HCT116 (cell line): Measurements from ENCODE around the gene CDKAL1. TPM values are rescaled to one million over a fixed set of nuclear protein-coding genes. Genes with fewer than 3 reads are reported as not detected.

Source experiments
- ATAC-seq: fragments of 200-7000 bp; cut with Tn5 transposase; 2 replicates; pipeline ENCODE4 v1.9.1; 2020; ENCODE audit warnings: mild to moderate bottlenecking, moderate library complexity
- BruUV-seq: library from RNA; stranded (reverse); fragments of 400-500 nt; replicated peaks from 2 replicates; lab custom pipeline; 2021; lab: Mats Ljungman, UMichigan
- CTCF ChIA-PET: fragments of 300-600 bp; sonication (Branson Sonifier 250); formaldehyde crosslinking; loops from one replicate; lab custom pipeline; 2021; ENCODE audit warnings: antibody characterized with exemption; lab: Charles Lee
- POLR2A ChIA-PET: fragments of 300-600, 350-600 bp; sonication (Branson Sonifier 250); formaldehyde crosslinking; loops from one replicate; lab custom pipeline; 2021; ENCODE audit warnings: antibody characterized with exemption; lab: Charles Lee
- RAD21 ChIA-PET, 2 experiments: fragments of 300-600 bp; sonication (Branson Sonifier 250); formaldehyde crosslinking; loops; one replicate each; lab custom pipeline; 2023; ENCODE audit warnings: low total read pairs in 2 of 2; ENCODE audit not compliant: uncharacterized antibody in 2 of 2, unreplicated experiment in 2 of 2, low non-redundant PET in 1 of 2; lab: Charles Lee
- DNase-seq: peaks from one replicate; pipeline ENCODE4 v3.0.0-alpha.2; 2010; ENCODE audit warnings: low read depth, low spot score
- H2AFZ ChIP-seq: fragments of 200-600 bp; shearing (Covaris generic), sonication (generic); 2 replicates; pipeline ENCODE4 v1.6.1; 2017; ENCODE audit warnings: low read depth, mixed run types, mixed read lengths, antibody characterized with exemption, low read length; ENCODE audit not compliant: poor library complexity, severe bottlenecking
- H3K27ac ChIP-seq: 2 replicates; pipeline ENCODE4 v1.5.1; 2012; ENCODE audit warnings: low read depth, low read length
- H3K27me3 ChIP-seq: fragments of 200-600 bp; sonication (generic); 2 replicates; pipeline ENCODE4 v1.6.1; 2016; ENCODE audit warnings: mixed run types, low read length, mixed read lengths; ENCODE audit not compliant: insufficient read depth
- H3K36me3 ChIP-seq, 2 experiments: fragments of 200-500 bp in 1 of 2; fragments of 200-600 bp in 1 of 2; sonication (Bioruptor generic) in 1 of 2; sonication (generic) in 1 of 2; 2 replicates each; pipeline versions ENCODE4 v1.5.1 to v1.6.1; 2014 to 2016; ENCODE audit warnings: low read length in 2 of 2, inconsistent platforms in 1 of 2, mixed read lengths in 1 of 2, mixed run types in 1 of 2; ENCODE audit not compliant: insufficient read depth in 2 of 2, control insufficient read depth in 1 of 2
- H3K4me1 ChIP-seq, 2 experiments: fragments of 200-600 bp in 1 of 2; sonication (generic) in 1 of 2; 2 replicates each; pipeline versions ENCODE4 v1.5.1 to v1.6.1; 2012 to 2017; ENCODE audit warnings: low read length in 2 of 2, inconsistent platforms in 1 of 2, mild to moderate bottlenecking in 1 of 2, mixed read lengths in 1 of 2, mixed run types in 1 of 2, moderate library complexity in 1 of 2; ENCODE audit not compliant: insufficient read depth in 2 of 2, control insufficient read depth in 1 of 2
- H3K4me2 ChIP-seq: fragments of 200-600 bp; sonication (generic); 2 replicates; pipeline ENCODE4 v1.6.1; 2017; ENCODE audit warnings: mixed run types, low read length, mixed read lengths
- H3K4me3 ChIP-seq, 2 experiments: fragments of 200-600 bp in 1 of 2; sonication (generic) in 1 of 2; replicated peaks in 1 of 2; 2 replicates each; pipeline ENCODE4 v1.5.1; 2011 to 2016; ENCODE audit warnings: low read length in 2 of 2, control low read depth in 1 of 2, low read depth in 1 of 2, mild to moderate bottlenecking in 1 of 2, mixed read lengths in 1 of 2, mixed run types in 1 of 2
- H3K79me2 ChIP-seq: fragments of 200-600 bp; sonication (generic); 2 replicates; pipeline ENCODE4 v1.6.1; 2017; ENCODE audit warnings: mild to moderate bottlenecking, mixed run types, low read length, moderate library complexity, mixed read lengths; ENCODE audit not compliant: insufficient read depth
- H3K9ac ChIP-seq: fragments of 200-600 bp; sonication (generic); 2 replicates; pipeline ENCODE4 v1.6.1; 2016; ENCODE audit warnings: low read length, mixed read lengths
- H3K9me2 ChIP-seq: fragments of 200-600 bp; sonication (generic), shearing (Covaris generic); 2 replicates; pipeline ENCODE4 v1.6.1; 2017; ENCODE audit warnings: mixed run types, mild to moderate bottlenecking, moderate library complexity; ENCODE audit not compliant: insufficient read depth
- H3K9me3 ChIP-seq, 2 experiments: fragments of 200-500 bp in 1 of 2; fragments of 200-600 bp in 1 of 2; sonication (Bioruptor generic) in 1 of 2; sonication (generic) in 1 of 2; 2 replicates each; pipeline ENCODE4 v1.6.1; 2014 to 2017; ENCODE audit warnings: low read length in 2 of 2, mixed read lengths in 2 of 2, inconsistent platforms in 1 of 2, low read depth in 1 of 2, mild to moderate bottlenecking in 1 of 2, mixed run types in 1 of 2, moderate library complexity in 1 of 2; ENCODE audit not compliant: control insufficient read depth in 1 of 2, insufficient read depth in 1 of 2
- H4K20me1 ChIP-seq: fragments of 200-600 bp; sonication (generic), shearing (Covaris generic); 2 replicates; pipeline ENCODE4 v1.6.1; 2017; ENCODE audit warnings: mixed run types, mild to moderate bottlenecking, moderate library complexity; ENCODE audit not compliant: insufficient read depth
- EGR1 ChIP-seq: IDR thresholded peaks from 2 replicates; pipeline ENCODE4 v1.6.1; 2012; ENCODE audit warnings: low read depth
- EZH2 ChIP-seq: fragments of 200-600 bp; sonication (generic); IDR thresholded peaks from 2 replicates; pipeline ENCODE4 v1.6.1; 2017; ENCODE audit warnings: antibody characterized with exemption, mixed run types
- FOSL1 ChIP-seq: IDR thresholded peaks from 2 replicates; pipeline ENCODE4 v1.6.1; 2012; ENCODE audit warnings: low read depth
- POLR2A ChIP-seq: IDR thresholded peaks from 2 replicates; pipeline ENCODE4 v1.7.0; 2011; ENCODE audit warnings: borderline replicate concordance; ENCODE audit not compliant: insufficient read depth, insufficient read length; ENCODE audit errors: extremely low read depth
- POLR2AphosphoS5 ChIP-seq: IDR thresholded peaks from 2 replicates; pipeline ENCODE4 v1.6.1; 2011; ENCODE audit warnings: mild to moderate bottlenecking, low read depth, low read length, moderate library complexity
- RAD21 ChIP-seq: IDR thresholded peaks from 2 replicates; pipeline ENCODE4 v1.6.1; 2012; ENCODE audit warnings: low read depth, mild to moderate bottlenecking
- SP1 ChIP-seq: IDR thresholded peaks from 2 replicates; pipeline ENCODE4 v1.6.1; 2012; ENCODE audit warnings: low read depth
- TCF7L2 ChIP-seq: IDR thresholded peaks from 2 replicates; pipeline ENCODE4 v1.7.0; 2011; ENCODE audit warnings: borderline replicate concordance, inconsistent platforms; ENCODE audit not compliant: insufficient read depth, insufficient read length; ENCODE audit errors: extremely low read depth
- YY1 ChIP-seq: IDR thresholded peaks from 2 replicates; pipeline ENCODE4 v1.6.1; 2011; ENCODE audit warnings: low read length, low read depth, moderate library complexity, mild to moderate bottlenecking; ENCODE audit not compliant: insufficient replicate concordance; ENCODE audit errors: extremely low read depth
- ZFX ChIP-seq: fragments of 450-650 bp; IDR thresholded peaks from 2 replicates; pipeline ENCODE4 v1.6.1; 2017
- ZNF274 ChIP-seq: fragments of 200-500 bp; sonication (Bioruptor generic); IDR thresholded peaks from 2 replicates; pipeline ENCODE4 v1.6.1; 2014; ENCODE audit warnings: mild to moderate bottlenecking, low read depth, low read length, inconsistent platforms
- intact Hi-C: fragments of 100-400 bp; cut with micrococcal nuclease; formaldehyde crosslinking; loops from 2 replicates; pipeline ENCODE4 v1.10.0; 2022
- total RNA-seq: library from RNA; stranded (reverse); gene quantifications from one replicate; pipeline ENCODE4 v1.2.1, GENCODE V29; 2021; ENCODE audit not compliant: unreplicated experiment
- TF ChIP-seq, protein P1 (sequence below), 3 experiments: fragments of 200-600 bp in 1 of 3; sonication (generic) in 1 of 3; IDR thresholded peaks in 2 of 3; conservative IDR thresholded peaks in 1 of 3; 2 replicates each; pipeline ENCODE4 v1.5.1; 2012 to 2017; ENCODE audit warnings: low read depth in 2 of 3, low read length in 2 of 3, antibody characterized with exemption in 1 of 3, borderline replicate concordance in 1 of 3, control low read depth in 1 of 3, mild to moderate bottlenecking in 1 of 3, mixed read lengths in 1 of 3, mixed run types in 1 of 3, moderate library complexity in 1 of 3; ENCODE audit not compliant: insufficient read depth in 1 of 3
- TF ChIP-seq, protein P2 (sequence below): IDR thresholded peaks from 2 replicates; pipeline ENCODE4 v1.6.1; 2012

Gene CDKAL1
- total RNA-seq, 1 experiment from 2014 or later: 14.9 TPM

DNA sequence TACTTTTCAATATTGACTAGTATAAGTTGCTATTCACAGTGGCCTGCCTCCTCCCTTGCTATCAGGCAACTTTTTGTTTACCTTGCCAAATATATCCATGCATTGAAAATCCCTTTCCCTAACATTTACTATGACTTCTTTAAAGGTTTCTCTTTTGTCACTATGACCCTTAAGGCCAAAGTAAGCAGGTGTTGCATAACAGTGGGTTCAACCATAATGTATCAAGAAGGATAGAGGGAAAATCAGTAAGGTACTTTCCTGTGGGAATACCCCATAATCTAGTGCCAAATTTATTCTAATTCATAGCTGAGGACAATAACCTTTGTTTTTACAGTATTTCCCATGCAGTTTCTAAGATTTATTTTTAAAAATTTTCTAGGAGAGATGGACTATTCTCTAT, 527.6 kb downstream of the CDKAL1 start:
- Histone ChIP-seq H3K4me3 (no peak overlapping the region), H3K9ac (no peak overlapping the region), H3K9me2 (no peaks in the 10 kb centered on the region), H3K27ac (no peak overlapping the region), H3K36me3 (no peaks in the 10 kb centered on the region), H3K4me2 (no peak overlapping the region), H3K27me3 (no peaks in the 10 kb centered on the region), H3K9me3 (no peaks in the 10 kb centered on the region), H3K79me2 (no peaks in the 10 kb centered on the region), H3K4me1 (peaks cover 0 to 12% of the 10 kb centered on the region in 2 experiments; a peak in 3 of 4 replicates), H4K20me1 (no peaks in the 10 kb centered on the region), H2AFZ (no peak overlapping the region)
- no TSS peak for BruUV-seq
- DNase-seq (no peak), ATAC-seq (no peak)
- intact Hi-C loops: no loop called here
- TF ChIP-seq EGR1 (no peak), POLR2AphosphoS5 (no peak), ZFX (no peak), TCF7L2 (no peak), YY1 (no peak), SP1 (no peak), EZH2 (no peak), ZNF274 (no peak), RAD21 (no peak), POLR2A (no peak), FOSL1 (no peak)
- TF ChIP-seq, protein P1, sequence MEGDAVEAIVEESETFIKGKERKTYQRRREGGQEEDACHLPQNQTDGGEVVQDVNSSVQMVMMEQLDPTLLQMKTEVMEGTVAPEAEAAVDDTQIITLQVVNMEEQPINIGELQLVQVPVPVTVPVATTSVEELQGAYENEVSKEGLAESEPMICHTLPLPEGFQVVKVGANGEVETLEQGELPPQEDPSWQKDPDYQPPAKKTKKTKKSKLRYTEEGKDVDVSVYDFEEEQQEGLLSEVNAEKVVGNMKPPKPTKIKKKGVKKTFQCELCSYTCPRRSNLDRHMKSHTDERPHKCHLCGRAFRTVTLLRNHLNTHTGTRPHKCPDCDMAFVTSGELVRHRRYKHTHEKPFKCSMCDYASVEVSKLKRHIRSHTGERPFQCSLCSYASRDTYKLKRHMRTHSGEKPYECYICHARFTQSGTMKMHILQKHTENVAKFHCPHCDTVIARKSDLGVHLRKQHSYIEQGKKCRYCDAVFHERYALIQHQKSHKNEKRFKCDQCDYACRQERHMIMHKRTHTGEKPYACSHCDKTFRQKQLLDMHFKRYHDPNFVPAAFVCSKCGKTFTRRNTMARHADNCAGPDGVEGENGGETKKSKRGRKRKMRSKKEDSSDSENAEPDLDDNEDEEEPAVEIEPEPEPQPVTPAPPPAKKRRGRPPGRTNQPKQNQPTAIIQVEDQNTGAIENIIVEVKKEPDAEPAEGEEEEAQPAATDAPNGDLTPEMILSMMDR (IDR thresholded peaks at IDR 0.05 in 2 of 3, conservative IDR thresholded peaks at IDR 0.05 in 1 of 3; ENCODE audit: borderline replicate concordance in 1 of 3, insufficient read depth in 1 of 3, low read depth in 2 of 3, low read length in 2 of 3): no peak
- TF ChIP-seq, protein P2, sequence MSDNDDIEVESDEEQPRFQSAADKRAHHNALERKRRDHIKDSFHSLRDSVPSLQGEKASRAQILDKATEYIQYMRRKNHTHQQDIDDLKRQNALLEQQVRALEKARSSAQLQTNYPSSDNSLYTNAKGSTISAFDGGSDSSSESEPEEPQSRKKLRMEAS: no peak
- RAD21 ChIA-PET: no interaction called here
- CTCF ChIA-PET: no interaction called here
- POLR2A ChIA-PET: interaction anchor here (0.6 kb wide), 1 partner anchor 511 kb away, joined by 4 read pairs; no protein-coding TSS in a partner anchor
